GM10847 (cell line): ENCODE measurements around the gene DNAJC7.

Experiments used
- POLR2A ChIP-seq: IDR thresholded peaks from 2 replicates; pipeline ENCODE4 v1.6.1; 2011; ENCODE audit not compliant: insufficient read length; ENCODE audit errors: extremely low read depth

Gene DNAJC7, protein sequence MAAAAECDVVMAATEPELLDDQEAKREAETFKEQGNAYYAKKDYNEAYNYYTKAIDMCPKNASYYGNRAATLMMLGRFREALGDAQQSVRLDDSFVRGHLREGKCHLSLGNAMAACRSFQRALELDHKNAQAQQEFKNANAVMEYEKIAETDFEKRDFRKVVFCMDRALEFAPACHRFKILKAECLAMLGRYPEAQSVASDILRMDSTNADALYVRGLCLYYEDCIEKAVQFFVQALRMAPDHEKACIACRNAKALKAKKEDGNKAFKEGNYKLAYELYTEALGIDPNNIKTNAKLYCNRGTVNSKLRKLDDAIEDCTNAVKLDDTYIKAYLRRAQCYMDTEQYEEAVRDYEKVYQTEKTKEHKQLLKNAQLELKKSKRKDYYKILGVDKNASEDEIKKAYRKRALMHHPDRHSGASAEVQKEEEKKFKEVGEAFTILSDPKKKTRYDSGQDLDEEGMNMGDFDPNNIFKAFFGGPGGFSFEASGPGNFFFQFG

DNA sequence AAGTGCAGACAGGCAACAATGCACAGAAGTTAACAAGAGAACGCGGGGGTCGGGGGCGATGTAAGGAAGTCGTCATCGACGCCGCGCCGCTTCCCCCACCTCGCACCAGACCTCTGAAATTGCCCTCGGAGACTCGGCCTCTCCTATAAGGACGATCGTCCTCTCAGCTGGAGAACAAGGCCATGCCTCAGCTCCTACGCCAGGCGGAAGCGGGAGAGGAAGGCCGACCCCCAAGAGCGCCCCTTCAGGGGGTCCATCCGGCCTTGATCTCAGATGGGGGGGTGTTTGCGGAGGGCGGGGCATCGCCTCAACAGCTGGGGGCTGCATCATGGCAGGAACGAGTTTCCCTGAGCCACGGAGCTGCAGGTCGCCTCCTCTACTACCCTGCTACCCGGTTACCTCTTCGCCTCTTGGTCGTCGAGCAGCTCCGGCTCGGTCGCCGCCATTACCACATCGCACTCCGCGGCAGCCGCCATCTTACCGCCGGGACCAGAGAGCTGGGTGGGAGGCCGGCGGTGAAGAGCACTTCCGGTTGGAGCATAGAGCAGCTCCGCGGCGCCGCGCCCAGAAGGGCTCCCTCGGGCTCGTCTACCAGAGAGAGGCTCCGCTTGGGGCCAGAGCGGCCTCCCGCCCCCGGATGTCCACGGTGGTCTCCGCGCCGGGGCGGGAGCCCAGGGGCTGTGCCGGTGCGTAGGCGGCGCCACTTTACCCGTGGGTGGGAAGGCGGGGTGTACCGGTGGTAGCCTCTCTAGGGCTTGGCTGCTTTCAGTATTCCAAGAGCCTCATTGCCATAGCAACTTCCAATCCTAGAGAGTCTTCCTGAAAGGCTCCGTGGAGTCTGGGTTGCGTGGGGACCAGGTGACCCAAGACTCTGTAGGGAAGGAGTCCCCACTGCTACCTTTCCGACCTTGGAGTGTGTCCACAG is at the start of gene DNAJC7:
Gene DNAJC7, minus strand, starts transcription at position 499 of the 925 bp plus-strand sequence. Its CDS starts 23 bp downstream, at position 476.
- peak; percentile 70 for TF ChIP-seq POLR2A

DNA sequence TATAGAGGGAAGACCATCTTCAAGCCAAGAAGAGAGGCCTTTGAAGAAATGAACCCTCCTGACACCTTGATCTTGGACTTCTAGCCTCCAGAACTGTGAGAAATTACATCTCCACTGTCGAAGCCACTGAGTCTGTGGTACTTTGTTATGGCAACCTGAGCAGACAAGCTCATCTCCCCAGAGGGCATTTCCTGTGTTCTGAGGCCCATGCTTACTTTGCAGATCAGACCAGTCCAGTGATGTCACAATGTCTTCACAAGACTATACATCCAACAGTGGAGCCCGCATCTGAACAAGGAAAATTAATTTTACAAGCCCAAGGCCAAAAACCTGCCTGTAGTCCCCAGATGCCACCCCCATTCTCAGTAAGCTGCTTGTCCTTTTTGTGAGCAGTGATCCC is 48.0 kb upstream of the DNAJC7 start:
- no peak for TF ChIP-seq POLR2A

DNA sequence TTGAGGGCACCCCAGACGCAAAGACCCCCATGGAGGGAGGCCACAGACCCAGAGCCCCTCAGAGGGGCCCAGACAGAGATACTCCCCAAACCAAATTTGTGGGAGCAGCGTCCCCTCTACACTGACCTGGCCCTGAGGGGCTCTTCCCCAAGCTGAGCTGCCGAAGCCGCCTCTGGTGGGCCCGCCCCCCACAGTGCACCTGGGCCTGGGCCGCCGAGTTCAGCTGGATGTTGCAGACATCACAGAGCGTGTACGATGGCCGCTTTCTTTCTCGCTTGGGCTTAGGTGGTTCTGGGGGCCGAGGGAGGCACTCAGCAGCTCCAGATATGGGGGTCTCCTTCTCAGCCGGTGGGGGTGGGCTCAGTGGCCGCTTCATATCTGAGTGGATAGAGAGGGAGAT is 45.4 kb upstream of the DNAJC7 start:
- no peak for TF ChIP-seq POLR2A

DNA sequence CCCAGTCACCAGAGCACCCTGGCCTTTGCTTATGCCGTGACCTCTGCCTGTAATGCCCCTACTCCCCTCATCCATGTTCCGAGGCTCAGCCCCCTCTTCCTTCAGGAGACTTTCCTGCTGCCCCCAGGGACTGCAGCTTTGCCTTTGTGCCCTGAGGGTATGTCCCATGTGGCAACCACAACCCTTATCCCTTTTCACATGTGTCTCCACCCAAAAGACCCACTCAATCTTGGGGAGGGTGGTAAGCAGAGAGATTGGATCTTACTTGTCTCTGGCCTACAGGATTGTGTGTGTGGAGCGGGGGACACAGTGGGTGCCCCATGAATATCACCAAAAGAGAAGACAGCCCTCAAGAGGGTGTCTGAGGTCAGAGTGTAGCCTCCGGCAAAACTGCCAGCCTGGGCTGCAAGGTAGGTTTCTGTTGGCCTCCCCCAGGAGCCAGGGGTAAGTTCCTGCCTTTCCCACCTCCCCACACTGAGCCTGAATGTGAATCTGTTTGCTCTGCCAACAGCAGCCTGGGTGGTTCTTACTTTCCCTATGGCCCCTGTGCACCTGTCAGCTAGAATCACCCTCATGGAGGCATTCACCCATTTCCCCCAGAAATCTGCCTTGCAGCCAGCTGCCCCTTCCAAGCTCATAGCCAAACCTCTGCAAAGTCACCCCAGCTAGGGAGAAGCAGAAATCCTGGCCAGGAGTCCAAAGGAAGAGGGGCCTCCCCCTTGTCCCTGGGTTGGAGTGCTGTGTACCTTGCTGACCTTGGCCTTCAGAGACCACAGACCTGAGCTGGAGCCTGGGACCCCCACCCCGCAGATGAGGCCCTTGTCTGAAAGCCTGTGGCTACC is 44.6 kb upstream of the DNAJC7 start:
- TF ChIP-seq POLR2A = no peak

DNA sequence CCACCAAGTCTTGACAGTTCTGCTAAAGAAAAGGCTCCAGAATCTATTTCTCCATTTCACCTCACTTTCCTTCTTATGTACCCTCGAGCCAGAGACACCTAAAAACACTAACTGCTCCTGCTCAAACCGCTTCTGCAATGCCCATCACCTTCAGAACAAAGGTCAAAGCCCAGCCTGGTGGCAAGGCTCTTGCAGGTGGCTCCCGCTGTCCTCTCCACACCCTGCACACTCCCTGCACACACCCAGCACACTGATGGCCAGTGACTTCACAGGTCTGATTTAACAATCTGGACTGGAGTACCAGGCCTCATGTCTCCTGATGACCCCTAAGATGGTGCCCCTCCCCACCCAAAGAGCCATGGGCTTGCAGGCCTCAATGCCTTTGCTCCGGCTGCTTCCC is 43.0 kb upstream of the DNAJC7 start:
- TF ChIP-seq POLR2A = no peak

DNA sequence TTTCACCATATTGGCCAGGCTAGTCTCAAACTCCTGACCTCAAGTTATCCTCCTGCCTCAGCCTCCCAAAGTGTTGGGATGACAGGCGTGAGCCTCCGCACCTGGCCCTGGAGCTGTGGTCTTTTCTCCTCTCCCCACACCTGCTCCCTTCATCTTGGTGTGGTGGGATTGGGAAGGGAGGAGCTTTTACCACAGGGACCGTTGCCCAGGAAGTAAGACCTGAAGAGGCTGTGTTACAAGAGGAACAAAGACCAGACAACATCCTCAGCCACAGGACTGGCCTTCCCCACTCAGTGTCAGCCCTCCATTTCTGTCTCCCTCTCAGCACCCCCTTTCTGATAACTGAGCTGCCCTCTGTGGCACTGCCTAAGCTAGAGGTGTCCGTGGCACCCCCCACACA is 42.6 kb upstream of the DNAJC7 start:
- no peak for TF ChIP-seq POLR2A

DNA sequence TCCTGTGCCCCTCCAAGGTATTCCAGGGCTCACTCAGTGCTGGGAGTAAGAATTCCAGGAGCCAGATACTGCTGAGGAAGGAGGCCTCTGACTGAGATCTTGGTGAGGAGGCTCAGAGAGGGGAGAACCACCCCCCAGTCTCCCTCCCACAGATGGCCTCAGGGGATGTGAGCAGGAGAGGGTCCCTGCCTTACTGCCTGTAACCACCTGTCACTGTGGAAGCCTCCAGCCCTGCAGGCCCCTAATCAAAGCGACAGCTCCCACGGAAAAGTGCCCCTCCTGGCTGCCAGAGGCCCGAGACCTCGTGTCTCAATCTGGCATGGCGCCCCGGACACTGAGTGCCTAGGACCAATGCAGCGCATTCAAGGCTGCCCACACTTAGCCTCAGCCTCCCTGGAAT is 40.8 kb upstream of the DNAJC7 start:
- TF ChIP-seq POLR2A = no peak

DNA sequence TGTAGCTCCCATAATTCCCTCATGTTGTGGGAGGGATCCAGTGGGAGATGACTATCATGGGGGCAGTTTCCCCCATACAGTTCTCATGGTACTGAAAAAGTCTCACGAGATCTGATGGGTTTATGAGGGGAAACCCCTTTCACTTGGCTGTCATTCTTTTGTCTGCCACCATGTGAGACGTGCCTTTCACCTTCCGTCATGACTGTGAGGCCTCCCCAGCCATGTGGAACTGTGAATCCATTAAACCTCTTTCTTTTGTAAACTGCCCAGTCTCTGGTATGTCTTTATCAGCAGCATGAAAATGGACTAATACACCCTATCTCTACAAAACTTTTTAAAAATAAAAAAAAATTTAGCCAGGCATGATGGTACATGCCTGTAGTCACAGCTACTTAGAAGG is 39.4 kb upstream of the DNAJC7 start:
- TF ChIP-seq POLR2A = no peak

DNA sequence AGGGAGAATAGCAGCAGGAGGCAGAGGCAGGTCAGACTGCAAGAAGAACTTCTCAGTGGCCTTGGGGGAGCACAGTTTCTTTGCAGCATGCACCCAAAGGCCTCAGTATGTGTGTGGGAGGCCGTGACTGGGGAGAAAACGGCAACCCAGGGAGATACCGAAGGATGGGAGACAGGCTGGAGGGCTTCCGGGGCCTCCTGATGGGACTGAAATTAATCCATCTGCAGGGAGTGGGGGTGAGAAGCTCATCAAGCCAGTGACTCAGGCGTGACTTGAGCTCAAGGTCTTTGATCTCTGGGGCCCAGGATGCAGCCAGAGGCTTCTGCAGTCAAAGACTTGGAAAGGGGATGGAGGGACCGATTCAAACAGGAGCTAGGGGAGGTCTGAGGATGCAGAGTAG is 38.3 kb upstream of the DNAJC7 start:
- TF ChIP-seq POLR2A = no peak

DNA sequence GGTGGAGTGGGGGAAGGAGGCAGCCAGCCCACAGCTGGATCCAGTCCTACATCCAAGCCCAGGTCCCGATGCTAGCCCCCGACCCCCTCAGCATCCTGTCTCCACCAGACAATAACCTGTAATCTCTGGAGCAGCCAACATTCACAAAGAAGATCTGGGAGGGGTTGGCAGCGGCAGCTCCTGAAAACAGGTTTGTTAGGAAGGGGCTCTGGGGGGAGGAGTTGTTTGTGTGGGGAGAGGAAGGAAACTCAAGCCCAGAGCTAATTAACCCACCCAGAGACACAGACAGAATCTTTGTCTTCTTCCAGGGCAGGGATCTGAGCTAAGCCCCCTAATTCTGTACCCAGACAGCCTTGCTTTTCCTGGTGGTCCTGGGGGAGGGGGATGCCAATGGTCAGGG is 37.8 kb upstream of the DNAJC7 start:
- no peak for TF ChIP-seq POLR2A

DNA sequence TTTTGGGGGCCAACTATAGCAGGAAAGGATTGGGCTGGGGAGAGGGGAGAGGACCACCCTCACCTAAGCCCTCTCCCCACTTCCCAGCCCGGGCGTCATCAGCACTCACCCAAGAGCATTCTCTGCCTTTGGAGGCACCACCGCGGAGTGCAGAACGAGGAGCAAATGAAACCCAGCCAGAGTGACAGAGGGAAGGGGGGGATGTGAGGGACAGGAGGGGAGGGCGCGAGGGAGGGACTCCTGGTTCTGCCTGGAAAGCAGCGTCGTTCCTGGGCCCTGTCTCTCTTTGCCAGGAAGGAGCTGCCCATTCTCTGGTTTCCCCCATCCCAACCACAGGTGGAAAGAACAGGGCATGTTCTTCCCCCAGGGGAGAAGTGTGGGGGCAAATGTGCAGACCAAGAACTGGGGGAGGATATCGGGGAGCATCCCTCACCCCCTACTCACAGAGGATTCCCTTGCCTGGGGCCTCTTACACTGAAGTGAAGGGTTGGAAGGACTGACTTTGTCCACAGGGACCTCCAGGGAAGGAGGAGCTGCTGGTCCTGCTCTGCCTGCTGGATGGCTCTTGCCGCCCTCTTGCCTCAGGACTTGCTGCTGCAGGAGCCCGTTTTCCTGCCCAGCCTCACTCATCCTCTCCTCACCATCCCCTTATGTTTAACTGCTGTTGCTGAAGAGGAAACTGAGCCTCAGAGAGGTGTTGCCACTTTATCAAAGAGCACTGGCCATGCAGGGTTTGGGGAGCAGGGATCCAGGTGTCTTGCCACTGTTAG is 36.7 kb upstream of the DNAJC7 start:
- TF ChIP-seq POLR2A = no peak

DNA sequence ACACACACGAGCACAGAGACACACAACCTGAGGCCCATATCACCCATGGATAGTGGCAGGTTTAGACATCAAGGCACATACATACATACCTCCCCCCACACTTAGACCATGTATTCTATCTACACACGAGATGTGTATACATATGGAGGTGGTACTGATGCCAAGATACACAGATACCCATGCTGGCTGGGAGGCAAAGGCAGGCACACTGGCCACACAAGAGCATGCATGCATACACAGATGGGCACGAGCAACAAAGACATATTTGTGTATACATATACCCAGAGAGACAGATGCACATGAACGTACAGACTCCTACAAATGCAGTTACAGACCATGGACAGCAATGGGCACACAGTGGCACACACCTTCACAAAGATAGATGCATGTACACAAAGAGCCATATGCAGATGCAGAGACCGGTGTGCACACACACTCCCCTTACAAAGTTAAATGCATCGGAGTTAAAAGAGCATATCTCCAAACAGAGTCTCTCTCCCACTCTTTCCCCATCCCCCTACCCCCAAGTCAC is 35.2 kb upstream of the DNAJC7 start:
- TF ChIP-seq POLR2A = no peak

DNA sequence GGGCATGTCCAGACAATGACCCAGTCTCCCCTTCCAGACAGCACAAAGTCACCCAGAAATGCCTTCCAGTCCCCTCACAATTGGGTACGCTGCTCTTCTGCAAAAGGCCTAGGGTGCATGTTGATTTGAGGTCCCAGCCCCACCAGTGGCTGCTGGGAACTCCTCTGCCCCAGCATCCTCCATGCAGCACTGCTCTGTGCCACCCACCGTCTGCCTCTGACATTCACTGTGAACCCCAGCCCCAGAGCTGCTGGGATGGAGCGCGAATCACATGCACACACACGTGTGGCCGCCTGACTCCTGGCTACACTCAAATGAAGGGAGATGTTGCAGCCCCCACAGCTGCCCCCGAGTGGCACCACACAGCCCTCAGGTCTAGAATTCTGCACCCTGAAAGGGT is 34.4 kb upstream of the DNAJC7 start:
- TF ChIP-seq POLR2A = no peak

DNA sequence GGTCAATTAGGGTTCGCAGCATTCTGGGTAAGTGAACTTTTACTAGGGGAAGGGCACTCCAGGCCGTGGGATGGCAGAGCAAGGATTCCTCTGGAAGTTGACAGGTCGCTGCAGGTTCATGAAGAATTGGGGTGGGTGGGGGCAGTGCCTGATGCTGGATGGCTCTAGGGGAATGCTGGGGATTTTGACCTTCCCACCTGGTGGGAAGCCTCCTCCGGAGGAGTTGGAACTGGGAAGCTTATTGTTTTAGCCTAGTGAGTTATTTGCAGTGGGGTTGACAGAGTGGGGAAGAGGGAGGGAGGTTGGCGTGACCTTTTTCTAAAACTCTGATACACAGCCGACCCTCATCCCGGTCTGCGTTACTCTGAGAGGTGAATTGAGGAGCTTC is 33.8 kb upstream of the DNAJC7 start:
- no peak for TF ChIP-seq POLR2A
